Spleen (tissue), 11 donors: Measurements from ENCODE around the gene CDKN2A. TPM values are rescaled to one million over a fixed set of nuclear protein-coding genes. Genes with fewer than 3 reads are reported as not detected.

Experiments
- DNase-seq: peaks from one replicate; pipeline ENCODE4 v3.0.0-alpha.2; 2020
- H3K27ac ChIP-seq, 8 donors: fragments of 200-600 bp; sonication (generic) in 7 of 8; 1 replicate in 4 of 8; 2 replicates in 4 of 8; pipeline versions ENCODE4 v1.5.0 to v1.8.0; 2016 to 2021; ENCODE audit warnings: inconsistent platforms in 4 of 8, mild to moderate bottlenecking in 4 of 8, moderate library complexity in 1 of 8
- H3K27me3 ChIP-seq, 7 donors: fragments of 200-600 bp; sonication (generic) in 6 of 7; replicated peaks in 1 of 7; 1 replicate in 4 of 7; 2 replicates in 3 of 7; pipeline versions ENCODE4 v1.5.0 to v1.8.0; 2016 to 2021; ENCODE audit warnings: inconsistent platforms in 3 of 7, mild to moderate bottlenecking in 1 of 7
- H3K36me3 ChIP-seq, 6 donors: fragments of 200-600 bp; sonication (generic) in 5 of 6; 1 replicate in 4 of 6; 2 replicates in 2 of 6; pipeline versions ENCODE4 v1.5.0 to v1.8.0; 2016 to 2021; ENCODE audit warnings: inconsistent platforms in 2 of 6
- H3K4me1 ChIP-seq, 6 donors: fragments of 200-600 bp; sonication (generic) in 5 of 6; 1 replicate in 3 of 6; 2 replicates in 3 of 6; pipeline versions ENCODE4 v1.5.0 to v1.8.0; 2016 to 2021; ENCODE audit warnings: inconsistent platforms in 3 of 6
- H3K4me3 ChIP-seq, 8 donors: fragments of 200-600 bp; sonication (generic) in 7 of 8; 1 replicate in 4 of 8; 2 replicates in 4 of 8; pipeline versions ENCODE4 v1.5.0 to v1.8.0; 2016 to 2021; ENCODE audit warnings: inconsistent platforms in 4 of 8, mild to moderate bottlenecking in 4 of 8, moderate library complexity in 2 of 8
- H3K9me3 ChIP-seq, 8 donors: fragments of 200-600 bp; sonication (generic) in 7 of 8; 1 replicate in 4 of 8; 2 replicates in 4 of 8; pipeline versions ENCODE4 v1.5.0 to v1.8.0; 2016 to 2021; ENCODE audit warnings: inconsistent platforms in 4 of 8
- CTCF ChIP-seq, 11 experiments: fragments of 200-600 bp in 7 of 11; fragments of 450-650 bp in 4 of 11; sonication (generic) in 4 of 11; IDR thresholded peaks in 8 of 11; conservative IDR thresholded peaks in 3 of 11; 1 replicate in 7 of 11; 2 replicates in 4 of 11; pipeline versions ENCODE4 v1.4.0 to v1.8.0; 2016 to 2021; ENCODE audit warnings: antibody characterized with exemption in 11 of 11, inconsistent platforms in 4 of 11, mild to moderate bottlenecking in 1 of 11
- POLR2A ChIP-seq, 3 donors: fragments of 450-650 bp; IDR thresholded peaks; one replicate each; pipeline ENCODE4 v1.5.1; 2017; ENCODE audit warnings: antibody characterized with exemption in 3 of 3, mild to moderate bottlenecking in 1 of 3
- POLR2AphosphoS5 ChIP-seq, 3 donors: sonication (generic); formaldehyde crosslinking; IDR thresholded peaks; one replicate each; pipeline ENCODE4 v1.5.1; 2017; ENCODE audit warnings: antibody characterized with exemption in 3 of 3
- WGBS, 5 donors: extraction: QIAGEN DNeasy Blood & Tissue Kit in 3 of 5; methylation state at CpG; one replicate each; pipeline versions ENCODE4 v1.1.5 to v1.1.7; 2013 to 2018; 5-methylcytosine and 5-hydroxymethylcytosine counted together
- intact Hi-C: fragments of 100-400 bp; cut with DNase I; formaldehyde crosslinking; loops from one replicate; pipeline ENCODE4 v1.15.0; 2023; ENCODE audit warnings: low total_unique reads
- polyA plus RNA-seq, 3 donors: library from polyadenylated mRNA; stranded (reverse); fragments of 200-250 nt; gene quantifications; one replicate each; pipeline ENCODE4 v1.2.1, GENCODE V29; 2013
- total RNA-seq, 7 donors: library from RNA; depleted of rRNA in 3 of 7; stranded (reverse); fragments of >200 nt in 3 of 7; fragmentation: NEBNext Ultra II Directional in 4 of 7; extraction: Animal tissue kit (Norgen Biotek cat#: 25700) in 4 of 7; gene quantifications; one replicate each; pipeline versions ENCODE4 v1.1.0 to v1.2.1, GENCODE V29; 2016 to 2021
- donor health status: healthy with polysubstance abuse.
- donor health status: DM: no; HTN: no; CAD: no; lungs with moderate emphysema.
- donor health status: DM: no; HTN: no; CAD: no.
- donor health status: Bipolar disorder and iron deficiency.
- donor health status: healthy.
- donor health status: DM: no; HTN: no; CAD: no.
- donor health status: DM: yes; HTN: yes; CAD: no.

CDKN2A gene
- total and polyA plus RNA-seq, 10 donors = 2.3 to 19.7 (median 7.0) TPM

DNA sequence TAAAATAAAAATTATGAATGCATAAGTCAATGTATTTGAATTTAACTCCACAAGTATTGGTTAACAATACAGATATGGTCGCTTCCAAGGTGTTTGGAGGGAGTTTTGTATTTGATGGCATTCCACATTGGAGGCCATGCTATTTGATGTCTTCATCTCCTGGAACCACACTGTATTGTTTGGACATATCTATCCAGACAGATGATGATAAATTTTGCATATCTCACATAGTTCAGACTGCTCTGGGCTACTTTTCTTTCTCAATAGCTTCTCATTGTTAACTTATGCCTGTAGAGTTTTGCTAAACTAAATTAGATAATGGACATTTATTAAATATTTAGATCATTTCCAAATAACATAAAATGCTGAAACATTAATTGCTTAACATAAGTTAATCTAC, 58.0 kb downstream of the CDKN2A start:
- Histone ChIP-seq H3K27me3 (no peaks in the 10 kb centered on the region), H3K4me3 (no peak overlapping the region), H3K4me1 (no peaks in the 10 kb centered on the region), H3K27ac (no peak overlapping the region), H3K36me3 (peaks cover 0 to 13% (median 0%) of the 10 kb centered on the region in 6 donors), H3K9me3 (no peaks in the 10 kb centered on the region)
- 91 to 97% (median 96%) methylated on average over 1 of the region's 1 CpG for whole genome bisulfite sequencing, 5 donors
- intact Hi-C loops = no loop called here
- no peak for DNase-seq
- TF ChIP-seq POLR2A (IDR thresholded peaks at IDR 0.05) (no peak), POLR2AphosphoS5 (IDR thresholded peaks at IDR 0.05) (no peak), CTCF (IDR thresholded peaks at IDR 0.05 in 8 of 11, conservative IDR thresholded peaks at IDR 0.05 in 3 of 11) (no peak)

GRCh38 chr9:21935631-21936030, 58.6 kb downstream of the CDKN2A start:
- TF ChIP-seq CTCF (IDR thresholded peaks at IDR 0.05 in 8 of 11, conservative IDR thresholded peaks at IDR 0.05 in 3 of 11) (no peak), POLR2AphosphoS5 (IDR thresholded peaks at IDR 0.05) (no peak), POLR2A (IDR thresholded peaks at IDR 0.05) (no peak)
- Histone ChIP-seq H3K4me3 (no peak overlapping the region), H3K36me3 (peaks cover 0 to 17% (median 0%) of the 10 kb centered on the region in 6 donors), H3K27me3 (no peaks in the 10 kb centered on the region), H3K4me1 (no peaks in the 10 kb centered on the region), H3K27ac (no peak overlapping the region), H3K9me3 (no peaks in the 10 kb centered on the region)
- intact Hi-C loops = no loop called here
- WGBS, 5 donors = 58 to 74% (median 68%) methylated on average over 1 of the region's 1 CpG
- DNase-seq = no peak

DNA sequence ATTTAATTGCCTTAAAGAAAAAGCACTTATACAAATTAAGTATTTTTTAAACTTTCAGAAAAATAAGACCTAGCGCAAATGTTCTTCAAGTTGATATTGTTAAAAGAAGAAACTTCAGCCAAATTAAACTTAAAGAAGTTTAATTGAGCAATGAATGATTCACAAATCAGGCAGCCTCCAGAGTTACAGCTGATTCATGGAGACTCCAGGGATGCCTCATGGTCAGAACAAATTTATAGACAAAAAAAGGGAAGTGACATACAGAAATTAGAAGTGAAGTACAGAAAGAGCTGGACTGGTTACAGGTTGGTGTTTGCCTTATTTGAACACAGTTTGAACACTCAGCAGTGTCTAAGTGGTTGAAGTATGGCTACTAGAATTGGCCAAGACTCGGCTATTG, 60.3 kb downstream of the CDKN2A start:
- TF ChIP-seq POLR2AphosphoS5 (IDR thresholded peaks at IDR 0.05) = no peak
- no peak for TF ChIP-seq CTCF (IDR thresholded peaks at IDR 0.05 in 8 of 11, conservative IDR thresholded peaks at IDR 0.05 in 3 of 11)
- TF ChIP-seq POLR2A (IDR thresholded peaks at IDR 0.05) = no peak
- Histone ChIP-seq H3K9me3 (no peaks in the 10 kb centered on the region), H3K4me1 (no peaks in the 10 kb centered on the region), H3K27ac (no peak overlapping the region), H3K36me3 (peaks cover 0 to 17% (median 0%) of the 10 kb centered on the region in 6 donors), H3K27me3 (no peaks in the 10 kb centered on the region), H3K4me3 (no peak overlapping the region)
- intact Hi-C loops = no loop called here
- WGBS, 5 donors = 92 to 96% (median 93%) methylated on average over 2 of the region's 2 CpGs
- no peak for DNase-seq

- Histone ChIP-seq H3K27me3 (no peaks in the 10 kb centered on the region), H3K36me3 (peaks cover 0 to 17% (median 0%) of the 10 kb centered on the region in 6 donors), H3K4me1 (no peaks in the 10 kb centered on the region), H3K4me3 (no peak overlapping the region), H3K9me3 (no peaks in the 10 kb centered on the region), H3K27ac (no peak overlapping the region)
- no peak for DNase-seq
- TF ChIP-seq POLR2A (IDR thresholded peaks at IDR 0.05) = no peak
- TF ChIP-seq CTCF (IDR thresholded peaks at IDR 0.05 in 8 of 11, conservative IDR thresholded peaks at IDR 0.05 in 3 of 11) = no peak
- TF ChIP-seq POLR2AphosphoS5 (IDR thresholded peaks at IDR 0.05) = no peak
- intact Hi-C loops = no loop called here
Observed at GRCh38 chr9:21933281-21933680, 60.9 kb downstream of the CDKN2A start.
